Measurements from ENCODE around the gene HEXD.

DNA sequence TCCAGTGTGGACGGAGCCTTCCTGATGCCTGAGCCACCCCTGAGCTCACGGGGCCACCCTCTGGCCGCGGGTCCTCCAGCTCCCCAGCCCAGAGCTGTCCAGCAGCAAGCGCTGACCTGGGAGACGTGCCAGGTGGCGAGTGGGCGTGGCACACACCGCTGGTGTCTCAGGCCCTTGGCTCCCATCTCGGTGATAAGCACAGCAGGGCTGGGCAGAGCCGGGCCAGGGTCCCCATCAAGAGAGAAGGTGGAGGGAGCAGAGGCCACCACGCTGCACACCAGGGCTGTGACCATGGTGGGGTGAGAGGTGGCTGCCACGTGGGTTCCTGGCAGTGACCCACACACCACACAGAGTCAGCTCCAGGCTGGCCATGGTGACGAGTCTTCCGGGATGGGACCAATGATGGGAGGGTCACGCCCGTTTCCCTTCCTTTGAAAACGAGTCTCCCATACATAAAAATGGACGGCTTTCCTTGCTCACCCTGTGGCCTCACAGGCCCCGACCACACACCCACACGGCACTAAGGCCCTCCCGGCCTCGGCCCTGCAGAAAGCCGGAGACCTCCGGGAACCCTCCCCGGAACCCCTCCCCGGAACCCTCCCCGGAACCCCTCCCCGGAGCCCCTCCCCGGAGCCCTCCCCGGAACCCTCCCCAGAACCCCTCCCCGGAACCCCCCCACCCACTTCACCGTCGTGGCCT, 29.8 kb upstream of the HEXD start:
- TF ChIP-seq POLR2AphosphoS5 (IDR thresholded peaks at IDR 0.05; ENCODE audit: low read depth, low read length) (no peak), POLR2A (IDR thresholded peaks at IDR 0.05; ENCODE audit: low read depth, low read length) (no peak)

Measured in GM12892 (cell line).